Activated CD8-positive, alpha-beta memory T cell treated with anti-CD3 and anti-CD28 coated beads, Interleukin-2, amount 50 U/mL, for 24 hours (primary cell): Measurements from ENCODE around the gene HOXA13.

Experiments used
- DNase-seq: peaks from one replicate; pipeline ENCODE4 v3.0.0-alpha.2; 2020; ENCODE audit errors: extremely low read depth

The HOXA13 gene

DNA sequence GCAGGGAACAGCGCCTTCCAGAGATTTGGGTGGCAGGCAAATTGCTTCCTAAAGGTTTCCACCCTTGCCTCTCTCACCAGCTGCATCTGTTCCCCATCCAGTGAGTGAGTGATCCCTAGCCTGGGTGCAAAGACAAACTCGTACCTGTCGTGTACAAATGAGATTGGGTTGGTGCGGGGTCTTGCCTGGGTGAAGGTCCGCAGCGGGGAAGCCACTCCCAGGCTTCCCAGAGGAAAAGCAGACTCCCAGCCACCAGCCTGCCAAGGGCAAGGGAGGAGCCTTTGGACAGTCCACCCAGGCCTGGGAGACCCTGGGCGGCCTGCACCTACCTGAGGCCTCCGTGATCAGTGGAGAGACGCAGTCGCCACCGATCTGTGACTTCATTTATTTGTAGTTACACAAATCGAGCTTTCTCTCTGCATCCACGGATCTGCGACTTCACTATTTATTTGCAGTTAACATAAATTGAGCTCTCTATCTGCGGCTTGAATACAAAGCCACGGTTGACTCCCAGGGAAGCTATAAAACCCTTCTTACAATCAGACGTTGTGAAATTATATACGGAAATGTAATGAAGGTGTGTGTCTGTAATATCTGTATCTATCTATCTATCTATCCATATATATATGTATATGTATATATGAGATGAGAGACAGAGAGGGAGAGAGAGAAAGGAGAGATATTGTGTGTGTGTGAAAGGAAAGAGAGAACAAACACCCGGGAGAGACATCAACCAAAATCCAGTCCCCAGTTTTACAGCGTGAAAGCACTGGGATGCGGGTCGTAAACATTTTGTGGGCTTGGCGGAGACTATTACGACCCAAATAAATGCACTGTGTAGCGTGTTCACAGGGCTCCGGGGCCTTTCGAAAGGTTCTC lies 40.4 kb downstream of the HOXA13 start:
- DNase-seq, result no peak

- no peak for DNase-seq
Observed at GRCh38 chr7:27158436-27159265, 41.2 kb downstream of the HOXA13 start.

DNA sequence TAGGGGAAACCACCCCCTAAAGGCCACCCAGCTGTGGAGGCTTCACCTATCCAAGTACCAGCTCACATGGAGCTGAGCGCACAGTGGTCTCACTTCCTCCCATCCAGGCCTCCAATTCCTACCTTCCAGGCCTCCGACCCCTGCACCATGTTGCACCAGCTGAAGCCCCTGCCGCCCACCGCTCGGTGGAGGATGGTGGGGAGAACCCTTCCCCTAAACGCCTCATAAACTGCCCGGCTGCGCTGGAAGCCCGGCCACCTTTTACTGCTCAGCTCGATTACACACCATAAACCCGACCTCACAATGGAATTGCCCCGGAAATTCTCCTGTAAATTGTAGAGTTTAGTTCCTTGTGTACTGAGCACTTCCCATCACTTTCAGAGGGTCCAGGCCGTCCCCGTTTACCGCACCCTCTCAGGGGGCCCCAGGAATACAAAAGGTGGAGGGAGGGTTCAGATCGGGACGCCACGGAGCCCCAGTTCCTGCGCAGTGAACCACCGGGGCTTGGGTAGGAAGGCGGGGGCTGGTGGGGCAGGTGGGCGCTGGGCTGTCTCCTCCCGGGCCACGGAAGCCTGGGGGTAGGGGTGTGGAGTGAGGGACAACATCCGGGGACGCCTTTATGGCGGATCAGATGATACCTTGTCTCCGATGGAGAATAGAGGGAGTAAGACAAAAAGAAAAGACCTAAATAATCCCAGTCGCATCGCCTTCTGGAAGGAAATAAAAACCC lies 42.0 kb downstream of the HOXA13 start:
- no peak for DNase-seq

- no peak for DNase-seq
Observed at GRCh38 chr7:27156916-27157701, 42.8 kb downstream of the HOXA13 start.

DNA sequence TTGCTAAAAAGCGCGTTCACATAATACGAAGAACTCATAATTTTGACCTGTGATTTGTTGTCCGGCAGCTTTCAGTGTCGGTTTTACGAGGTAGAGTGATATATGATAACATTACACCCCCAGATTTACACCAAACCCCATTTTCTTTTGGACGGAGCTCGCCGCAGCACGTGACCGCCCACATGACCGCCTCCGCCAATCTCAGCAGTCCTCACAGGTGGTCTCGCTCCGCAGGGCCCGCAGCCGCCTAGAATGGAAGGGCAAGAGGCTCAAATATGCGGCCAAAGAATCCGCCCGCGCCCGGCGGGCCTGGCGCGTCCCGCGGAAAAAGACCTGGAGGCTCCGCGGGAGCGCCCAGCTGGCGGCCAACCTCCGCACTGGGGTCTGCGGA lies 43.4 kb downstream of the HOXA13 start, which contains the start of gene HOXA7:
TSS of gene HOXA7 (minus strand) at position 168 of the 391 bp plus-strand sequence. CDS start at position 38, 130 bp downstream.
- no peak for DNase-seq

DNA sequence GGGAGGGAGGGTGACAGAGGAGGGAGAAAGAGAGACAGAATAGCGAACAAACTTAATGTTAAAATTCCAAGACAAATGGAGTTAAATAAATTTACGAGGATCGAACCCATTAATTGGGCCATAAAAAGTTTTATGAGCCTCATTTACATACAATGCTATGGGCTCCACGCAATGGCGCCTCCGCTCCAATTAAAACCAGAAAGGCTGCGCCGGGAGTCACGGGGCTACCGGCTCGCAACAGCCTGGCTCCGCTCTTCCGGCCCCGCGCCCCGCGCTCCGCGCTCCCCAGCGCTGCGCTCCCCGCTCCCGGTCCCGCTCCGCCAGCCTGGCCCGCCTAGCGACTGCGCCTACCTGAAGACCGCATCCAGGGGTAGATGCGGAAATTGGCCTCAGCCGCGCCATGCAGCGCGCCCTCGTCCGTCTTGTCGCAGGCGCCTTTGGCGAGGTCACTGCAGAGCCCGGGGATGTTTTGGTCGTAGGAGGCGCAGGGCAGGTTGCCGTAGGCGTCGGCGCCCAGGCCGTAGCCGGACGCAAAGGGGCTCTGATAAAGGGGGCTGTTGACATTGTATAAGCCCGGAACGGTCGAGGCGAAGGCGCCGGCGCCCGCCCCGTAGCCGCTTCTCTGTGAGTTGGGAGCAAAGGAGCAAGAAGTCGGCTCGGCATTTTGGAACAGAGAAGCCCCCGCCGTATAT lies 43.9 kb downstream of the HOXA13 start:
- DNase-seq, result no peak

DNA sequence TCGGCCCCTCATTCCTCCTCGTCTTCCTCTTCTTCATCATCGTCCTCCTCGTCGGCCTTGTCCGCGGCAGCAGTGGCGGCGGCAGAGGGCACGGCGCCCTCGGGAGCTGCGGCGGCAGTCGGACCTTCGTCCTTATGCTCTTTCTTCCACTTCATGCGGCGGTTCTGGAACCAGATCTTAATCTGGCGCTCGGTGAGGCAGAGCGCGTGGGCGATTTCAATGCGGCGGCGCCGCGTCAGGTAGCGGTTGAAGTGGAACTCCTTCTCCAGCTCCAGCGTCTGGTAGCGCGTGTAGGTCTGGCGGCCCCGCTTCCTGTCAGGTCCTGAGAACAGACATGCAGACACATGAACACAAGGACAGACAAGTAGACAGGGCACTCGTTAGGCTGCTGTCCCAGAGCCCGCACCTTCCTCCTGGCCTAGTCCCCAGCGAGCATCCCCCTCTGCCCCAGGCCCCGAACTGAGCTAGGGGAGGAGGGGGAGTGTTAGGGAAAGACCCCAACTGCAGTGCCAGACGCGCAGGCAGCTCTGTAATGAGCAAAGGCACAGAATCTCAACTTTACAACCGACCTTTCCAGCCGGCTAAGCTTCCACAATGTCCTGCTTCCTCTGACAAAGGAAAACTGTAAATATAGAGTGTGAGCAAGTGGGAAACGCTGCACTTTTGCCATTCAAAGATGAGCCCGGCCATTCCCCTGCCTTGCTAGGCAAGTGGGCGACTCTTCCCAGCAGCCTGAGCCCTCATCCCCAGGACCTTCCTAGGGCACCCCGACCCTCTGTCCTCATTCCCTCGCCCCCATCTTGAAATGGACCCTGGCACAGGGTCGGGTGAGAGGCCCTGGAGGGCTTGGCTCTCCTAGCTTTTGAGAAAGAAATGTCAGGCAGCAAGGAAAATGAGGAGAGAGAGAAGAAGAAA lies 44.7 kb downstream of the HOXA13 start:
- DNase-seq, result no peak

- DNase-seq, result no peak
Observed at GRCh38 chr7:27154369-27154768, 45.5 kb downstream of the HOXA13 start.

DNA sequence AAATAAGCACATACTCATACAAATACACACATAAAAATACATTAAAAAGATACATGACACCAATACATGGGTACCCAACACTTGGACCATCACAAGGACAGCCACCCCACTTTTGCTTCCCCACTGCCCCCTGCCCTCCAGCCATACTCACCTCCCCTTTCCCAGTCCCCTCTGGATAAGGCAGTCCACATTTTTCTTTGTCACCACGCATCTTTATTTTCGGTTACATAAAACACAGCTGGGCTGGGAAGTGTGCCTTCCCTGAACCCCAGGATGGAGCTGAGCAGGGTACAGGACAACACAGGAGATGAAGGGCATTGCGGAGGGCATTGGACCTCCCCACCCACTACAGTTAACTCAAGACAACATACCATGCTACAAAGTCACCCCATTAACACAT lies 46.4 kb downstream of the HOXA13 start:
- no peak for DNase-seq

DNA sequence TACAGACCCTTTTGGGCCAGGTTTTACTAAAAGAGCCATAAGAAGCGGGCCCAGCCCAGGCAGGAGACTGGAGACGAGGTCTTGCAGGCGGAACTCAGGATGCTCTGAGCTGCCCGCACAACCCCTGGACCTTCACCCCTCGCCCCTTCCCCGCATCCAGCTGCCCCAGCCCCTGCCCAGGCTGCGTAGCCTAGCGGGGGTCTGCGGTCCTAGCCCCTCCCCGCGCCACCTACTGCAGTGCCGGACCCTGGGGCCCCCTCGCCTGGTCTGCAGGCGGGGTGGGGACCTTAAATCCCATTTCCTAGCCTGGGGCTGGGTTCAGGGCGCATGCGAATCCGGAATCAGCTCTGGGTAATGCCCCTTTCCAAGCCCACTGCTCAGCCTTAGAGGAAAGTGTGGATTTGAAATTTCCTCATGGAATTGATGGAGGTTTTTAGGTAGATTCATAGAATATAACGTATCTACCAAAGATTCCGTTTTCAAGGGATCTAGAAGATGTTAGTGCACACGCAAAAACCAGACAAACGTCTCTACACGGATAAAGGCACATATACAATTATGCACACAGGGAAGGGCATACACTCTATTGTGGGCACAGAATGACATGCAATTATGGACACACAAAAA lies 47.0 kb downstream of the HOXA13 start:
- no peak for DNase-seq

GRCh38 chr7:27151931-27152815 lies 47.7 kb downstream of the HOXA13 start, which contains the start of gene HOXA3:
HOXA3 (minus strand) TSS chr7:27152583; CDS start chr7:27110640, 41,943 bp downstream.
- no peak for DNase-seq

DNA sequence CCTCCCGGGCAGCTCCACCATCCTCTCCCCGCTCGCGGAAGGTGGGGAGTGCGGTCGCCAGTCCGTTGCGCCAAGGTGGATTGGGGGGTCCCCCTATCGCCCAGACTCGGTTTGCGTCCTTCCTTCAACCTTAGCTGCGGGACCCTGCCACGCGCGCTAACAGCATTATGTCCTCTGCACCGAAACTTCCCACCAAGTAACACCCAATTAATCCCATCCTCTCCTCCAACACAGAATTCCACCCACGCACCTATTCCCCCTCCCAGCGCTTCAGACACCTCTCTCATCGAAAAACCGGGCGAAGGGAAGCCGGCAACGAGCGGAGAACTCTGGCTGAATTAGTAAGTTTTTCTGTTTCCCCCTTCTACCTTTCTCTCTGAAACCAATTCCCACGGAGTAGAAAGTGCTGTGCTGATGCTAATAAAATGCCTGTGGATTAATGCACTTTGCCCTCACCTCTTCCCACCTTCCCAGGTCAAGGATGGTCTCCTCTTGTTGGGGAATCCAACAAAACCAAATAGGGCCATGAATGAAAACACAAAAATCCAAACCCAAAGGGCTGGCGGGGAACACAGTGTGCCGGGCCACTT lies 48.5 kb downstream of the HOXA13 start:
- DNase-seq, result no peak

GRCh38 chr7:27150568-27151340 lies 49.1 kb downstream of the HOXA13 start:
- no peak for DNase-seq

DNA sequence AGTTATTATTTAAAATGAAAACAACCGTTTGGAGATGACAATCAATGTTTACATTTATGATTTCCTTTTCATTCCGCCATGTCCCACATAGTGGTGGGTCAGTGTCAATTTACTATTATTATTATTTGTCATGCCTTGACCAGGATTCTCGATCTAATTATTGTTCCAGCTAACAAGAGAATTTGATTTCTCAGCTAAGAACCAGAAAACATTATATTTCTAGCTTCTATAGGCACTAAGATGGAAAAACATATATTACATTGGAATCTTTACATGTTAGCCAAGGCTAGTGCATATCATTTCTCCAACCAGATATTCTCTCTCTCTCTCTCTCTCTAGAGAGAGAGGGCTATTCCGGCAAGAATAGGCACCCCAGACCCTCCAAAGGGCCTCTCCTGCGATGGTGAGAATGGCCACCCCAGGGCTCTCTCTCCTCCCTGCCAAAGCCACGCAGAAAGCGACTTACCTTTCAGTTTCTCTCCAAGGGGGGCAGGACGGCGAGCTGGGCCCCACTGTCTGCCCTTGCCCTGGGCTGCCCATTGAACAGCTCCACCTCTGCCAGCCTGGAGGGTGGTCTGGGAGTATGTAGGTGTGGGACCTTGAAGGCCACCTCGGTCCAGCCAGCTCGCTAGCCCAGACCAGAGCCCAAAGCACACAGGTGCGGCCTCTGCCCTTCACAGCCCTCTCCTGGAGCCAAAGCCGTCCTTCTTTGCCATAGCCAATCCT lies 49.9 kb downstream of the HOXA13 start:
- no peak for DNase-seq

GRCh38 chr7:27148756-27149641 lies 50.9 kb downstream of the HOXA13 start:
- DNase-seq, result no peak
